Renal cortical epithelial cell (primary cell): ENCODE measurements around the gene PHF5A. TPM values are rescaled to one million over a fixed set of nuclear protein-coding genes. Genes with fewer than 3 reads are reported as not detected.
A peak's percentile ranks its signal among the peaks of the same experiment; 100 is the strongest.
"Not testable (repeated sequence)": the region's sequence is repeated elsewhere in the genome, so short reads cannot be mapped to it uniquely, and the experiment has no call there.

ENCODE experiments used
- DNase-seq: peaks from one replicate; pipeline ENCODE4 v3.0.0-alpha.2; 2011; ENCODE audit warnings: low read depth
- total RNA-seq: library from RNA; depleted of rRNA; stranded (reverse); fragments of >200 nt; gene quantifications from 2 replicates; pipeline ENCODE4 v1.2.3, GENCODE V29; 2014

Gene PHF5A
- total RNA-seq, 1 donor from 2014 or later = 39.6 TPM

DNA sequence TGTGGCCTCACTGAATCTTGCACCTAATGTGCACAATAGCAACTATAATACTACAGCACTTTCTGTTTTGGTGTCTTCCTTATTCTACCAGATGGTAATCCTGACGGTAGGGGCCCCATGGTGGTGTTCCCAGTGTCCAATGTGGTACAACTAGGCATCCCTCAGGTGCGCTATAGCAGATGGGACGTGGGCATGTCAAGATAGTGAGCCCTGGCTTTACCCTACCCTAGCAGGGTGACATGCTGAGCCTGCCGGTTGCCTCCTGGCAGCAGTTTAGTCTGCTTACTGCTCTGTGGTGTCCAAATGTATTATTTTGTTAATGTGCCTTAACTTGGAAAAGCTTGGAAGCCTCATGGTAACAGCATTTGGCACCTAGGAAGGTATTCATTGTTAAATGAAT lies 19.6 kb upstream of the PHF5A start:
- DNase-seq = no peak

DNA sequence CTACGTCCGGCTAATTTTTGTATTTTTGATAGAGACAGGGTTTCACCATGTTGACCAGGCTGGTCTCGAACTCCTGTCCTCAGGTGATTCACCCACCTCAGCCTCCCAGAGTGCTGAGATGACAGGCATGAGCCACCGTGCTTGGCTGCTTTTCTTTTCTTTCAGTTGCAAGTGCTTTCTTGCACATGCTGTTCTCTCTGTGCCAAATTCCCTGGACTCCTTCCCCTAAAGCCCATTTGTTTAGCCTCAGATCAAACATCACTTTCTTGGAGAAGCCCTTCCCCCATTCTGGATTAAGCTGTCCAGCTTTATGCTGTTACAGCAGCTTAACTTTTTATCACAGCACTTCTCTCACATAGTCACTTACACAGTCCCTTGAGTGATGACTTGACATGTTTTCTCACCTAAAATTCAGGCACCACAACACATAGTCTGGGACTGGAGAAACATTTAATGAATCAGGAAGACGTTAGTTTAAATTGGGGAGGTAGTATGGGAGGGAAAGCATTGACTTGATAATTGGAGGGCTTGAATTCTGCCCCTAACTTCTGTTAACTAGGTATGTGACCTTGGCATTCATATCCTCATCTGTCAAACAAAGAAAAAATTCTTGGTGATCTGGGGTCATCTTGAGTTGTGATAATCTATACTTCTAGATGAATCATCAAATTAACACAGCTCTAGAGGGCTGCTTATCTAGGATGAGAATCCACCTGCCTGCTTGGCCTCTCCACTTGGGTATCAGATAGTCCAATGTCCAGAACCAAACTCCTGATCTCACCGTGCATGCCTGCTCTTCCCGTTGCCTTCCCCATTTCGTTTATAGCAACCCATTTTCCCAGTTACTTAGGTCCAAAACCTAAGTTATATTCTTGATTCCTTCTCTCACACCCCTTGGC lies 18.8 kb upstream of the PHF5A start:
- DNase-seq = no peak

DNA sequence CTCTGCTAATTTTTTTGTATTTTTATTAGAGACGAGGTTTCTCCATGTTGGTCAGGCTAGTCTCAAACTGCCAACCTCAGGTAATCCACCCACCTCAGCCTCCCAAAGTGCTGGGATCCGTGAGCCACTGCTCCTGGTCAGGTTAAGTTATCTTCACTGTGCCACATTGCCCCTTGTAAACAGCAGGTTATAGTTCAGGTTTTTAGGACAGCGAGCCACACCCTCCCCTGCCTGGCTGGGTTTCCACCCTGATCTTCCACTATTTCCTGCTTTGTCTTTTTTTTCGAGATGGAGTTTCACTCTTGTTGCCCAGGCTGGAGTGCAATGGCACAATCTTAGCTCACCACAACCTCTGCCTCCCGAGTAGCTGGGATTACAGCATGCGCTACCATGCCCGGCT lies 16.5 kb upstream of the PHF5A start:
- DNase-seq = no peak

DNA sequence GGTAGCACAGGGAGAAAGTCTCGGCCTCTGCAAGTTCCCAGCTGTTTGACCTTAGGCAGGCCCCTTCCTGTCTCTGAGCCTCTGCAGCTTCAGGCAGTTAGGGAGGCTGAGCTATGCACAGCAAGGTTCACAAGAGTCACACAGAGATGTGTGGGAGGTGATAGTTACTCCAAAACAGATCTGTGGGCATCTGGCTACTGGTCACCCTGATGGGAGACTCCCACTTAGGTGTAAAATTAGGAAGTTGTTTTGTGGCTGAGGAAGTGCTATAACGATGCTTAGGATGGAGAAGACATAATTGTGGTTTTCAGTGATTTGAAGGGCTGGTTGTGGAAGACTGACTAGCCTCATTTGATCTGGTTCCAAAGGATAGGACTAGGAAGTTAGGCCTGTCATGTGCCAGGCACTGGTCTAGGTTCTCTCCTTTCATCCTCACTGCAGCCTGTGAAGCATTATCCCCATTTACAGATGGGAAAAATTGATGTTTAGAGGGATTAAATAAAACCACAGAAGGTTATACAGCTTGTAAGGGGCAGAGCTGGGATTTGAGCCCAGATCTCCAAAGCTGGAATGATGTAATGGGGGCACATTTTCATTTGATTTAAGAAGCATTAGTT lies 13.9 kb upstream of the PHF5A start:
- DNase-seq = no peak

DNA sequence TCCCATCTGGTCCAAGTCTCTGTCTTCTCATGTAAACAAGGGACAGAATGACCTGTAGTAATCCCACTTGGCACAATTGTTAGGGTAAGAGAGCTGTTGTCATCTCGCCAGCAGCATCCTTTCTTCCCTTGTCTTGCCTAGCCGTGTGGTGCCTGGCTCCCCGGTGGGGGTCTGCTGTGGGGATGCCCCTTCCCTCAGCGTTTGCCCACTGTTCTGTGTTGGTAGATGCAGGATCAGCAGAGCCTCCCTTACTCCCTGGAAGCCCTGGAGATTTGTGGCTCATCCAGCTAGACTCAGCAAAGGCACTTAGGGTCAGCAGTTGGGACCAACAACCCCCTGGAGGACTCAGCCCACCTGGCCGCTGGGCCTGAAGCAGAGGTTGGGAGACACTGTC lies 13.4 kb upstream of the PHF5A start:
- no peak for DNase-seq

DNA sequence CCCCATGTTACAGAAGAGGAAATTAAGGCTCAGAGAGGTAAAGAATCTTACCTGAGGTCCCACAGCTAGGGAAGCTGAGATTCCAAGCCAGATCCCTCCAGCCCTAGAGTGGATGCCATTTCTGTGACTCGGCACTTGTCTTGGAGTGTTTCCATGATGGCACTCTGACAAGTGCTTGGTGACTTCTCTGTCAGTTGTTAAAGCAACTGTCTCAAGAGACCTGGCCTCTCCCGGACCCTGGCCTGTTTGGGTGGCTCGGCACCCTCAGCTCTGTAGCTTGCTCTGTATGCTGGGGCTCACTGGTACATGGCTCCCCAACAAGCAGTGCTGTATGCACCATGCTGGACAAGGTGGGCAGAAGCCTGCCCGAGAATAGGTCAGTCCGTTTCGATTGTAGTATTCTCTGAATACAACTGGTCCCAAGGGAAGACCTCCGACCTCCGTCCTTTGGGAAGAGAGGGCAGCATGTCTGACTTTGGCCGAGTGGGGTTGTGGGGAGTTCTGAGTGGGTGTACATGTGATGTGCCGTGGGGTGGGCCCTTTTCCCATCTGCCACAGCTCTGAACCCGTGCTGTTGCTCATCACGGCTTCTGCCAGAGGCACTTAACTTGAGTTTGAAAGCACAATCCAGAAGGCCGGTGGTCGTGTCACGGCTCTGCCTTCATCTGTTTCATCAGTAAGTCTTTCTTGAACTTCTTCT lies 12.8 kb upstream of the PHF5A start:
- no peak for DNase-seq

DNA sequence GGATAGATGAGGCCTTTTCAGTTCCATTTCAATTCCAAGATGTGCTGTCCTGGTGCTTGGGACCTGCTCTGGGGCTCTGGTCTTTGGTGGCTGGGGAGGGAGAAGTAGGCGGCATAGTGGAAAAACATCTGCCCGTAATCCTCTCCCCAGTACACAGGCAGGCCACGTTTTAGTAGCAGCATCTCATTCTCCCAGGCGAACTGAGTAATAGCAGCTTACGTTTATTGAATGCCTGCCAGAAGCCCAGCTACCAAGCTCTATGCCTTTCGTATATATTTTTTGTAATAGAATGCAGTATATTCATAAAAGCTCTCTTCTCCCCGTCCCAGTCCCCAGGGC lies 11.9 kb upstream of the PHF5A start:
- DNase-seq = no peak

DNA sequence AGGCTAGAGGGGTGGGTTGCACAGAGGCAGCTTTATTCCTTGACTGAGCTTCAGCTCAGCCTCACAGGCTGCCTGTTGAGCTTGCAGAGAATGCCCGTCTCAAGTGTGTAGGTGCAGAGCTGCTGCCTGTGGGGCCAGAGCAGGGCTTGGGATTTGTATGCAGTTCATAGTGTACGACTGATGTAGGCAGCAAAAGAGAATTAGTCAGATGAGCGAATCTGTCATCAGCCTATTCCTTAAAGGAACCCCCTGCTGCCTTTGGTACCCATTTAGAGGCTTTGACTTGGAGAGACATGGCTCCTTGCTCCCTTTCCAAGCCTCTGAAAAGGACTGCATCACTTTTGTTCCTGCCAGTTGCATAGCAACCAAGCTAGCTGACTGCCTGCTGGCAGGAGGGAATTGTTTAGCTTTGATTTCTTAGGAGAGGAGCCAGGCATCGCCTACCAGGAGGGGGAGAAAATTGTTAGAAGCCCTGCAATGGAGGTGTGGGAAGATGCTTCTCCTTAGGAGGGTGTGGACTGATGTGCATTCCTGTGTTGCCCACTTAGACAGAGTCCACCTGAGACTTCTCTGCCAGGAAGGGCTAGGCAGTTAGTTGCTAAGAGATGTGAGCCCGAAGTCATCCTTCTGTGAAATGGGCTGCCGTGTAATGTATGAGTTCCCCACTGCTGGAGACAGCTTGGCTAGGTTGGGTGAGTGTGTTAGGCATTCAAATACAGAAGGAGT lies 11.3 kb upstream of the PHF5A start:
- DNase-seq = peak; percentile 41

DNA sequence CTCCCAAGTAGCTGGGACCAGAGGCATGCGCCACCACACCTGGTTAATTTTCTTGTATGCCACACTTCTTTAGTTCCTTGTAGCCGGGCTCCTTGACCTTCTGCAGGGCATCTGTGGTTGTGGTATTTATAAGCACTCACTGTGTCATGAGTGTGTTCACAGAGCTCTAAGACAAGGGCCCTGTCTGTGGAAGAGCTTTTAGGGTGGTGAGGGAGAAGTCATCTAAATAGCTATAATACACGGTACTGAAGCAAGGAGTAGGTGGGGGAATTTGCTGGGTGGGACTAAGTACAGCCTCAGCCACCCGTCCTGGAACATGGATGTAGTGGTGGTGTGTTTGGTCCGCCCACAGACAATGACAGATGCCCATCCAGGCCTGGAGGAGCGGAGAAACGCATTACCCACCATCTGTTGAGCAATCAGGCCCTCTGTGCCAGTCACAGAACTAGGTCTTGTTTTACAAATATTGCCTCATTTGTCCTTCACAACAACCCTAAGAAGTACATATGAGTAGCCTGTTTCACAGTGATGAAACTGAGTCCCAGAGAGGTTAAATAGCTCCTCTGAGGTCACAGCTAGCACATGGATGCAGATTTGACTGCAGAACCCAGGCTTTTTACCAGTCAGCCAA lies 10.5 kb upstream of the PHF5A start:
- peak; percentile 84 for DNase-seq

DNA sequence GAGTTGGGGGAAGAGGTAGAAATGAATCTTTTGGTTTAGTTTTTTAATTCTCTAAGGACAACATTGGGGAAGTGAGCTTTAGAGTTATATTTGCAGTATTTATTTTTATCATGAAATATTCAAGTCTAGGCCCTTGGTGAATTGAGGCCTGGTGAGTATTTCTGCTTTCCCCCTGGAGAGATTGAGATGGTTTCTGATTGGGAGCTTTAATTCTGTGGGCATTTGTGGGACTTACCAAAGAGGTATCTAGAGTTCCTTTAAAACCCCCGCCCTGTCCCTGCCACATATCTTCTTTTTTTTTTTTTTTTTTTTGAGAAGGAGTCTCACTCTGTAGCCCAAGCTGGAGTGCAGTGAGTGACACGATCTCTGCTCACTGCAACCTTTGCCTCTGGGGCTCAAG lies 10.0 kb upstream of the PHF5A start:
- no peak for DNase-seq

DNA sequence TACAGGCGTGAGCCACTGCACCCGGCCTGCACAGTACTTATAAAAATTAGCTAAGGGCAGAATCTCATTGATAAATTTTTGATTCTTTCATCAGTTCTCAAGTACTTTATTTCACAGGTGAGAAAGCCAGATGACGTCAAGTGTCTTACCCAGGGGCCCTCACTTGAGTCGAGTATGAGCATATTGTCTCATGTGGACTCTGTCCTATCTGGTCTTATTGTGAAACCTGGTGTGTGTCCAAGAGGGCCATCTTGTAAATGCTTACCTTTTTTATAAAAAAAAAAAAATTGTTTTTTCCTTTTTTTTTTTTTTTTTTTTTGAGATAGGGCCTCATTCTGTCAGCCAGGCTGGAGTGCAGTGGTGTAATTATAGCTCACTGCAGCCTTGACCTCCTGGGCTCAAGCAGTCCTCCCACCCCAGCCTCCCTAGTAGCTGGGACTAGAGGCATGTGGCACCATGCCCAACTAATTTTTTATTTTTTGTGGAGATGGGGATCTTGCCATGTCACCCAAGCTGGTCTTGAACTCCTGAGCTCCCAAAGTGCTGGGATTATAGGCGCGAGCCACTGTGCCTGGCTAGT lies 6.5 kb upstream of the PHF5A start:
- peak; percentile 35 for DNase-seq

DNA sequence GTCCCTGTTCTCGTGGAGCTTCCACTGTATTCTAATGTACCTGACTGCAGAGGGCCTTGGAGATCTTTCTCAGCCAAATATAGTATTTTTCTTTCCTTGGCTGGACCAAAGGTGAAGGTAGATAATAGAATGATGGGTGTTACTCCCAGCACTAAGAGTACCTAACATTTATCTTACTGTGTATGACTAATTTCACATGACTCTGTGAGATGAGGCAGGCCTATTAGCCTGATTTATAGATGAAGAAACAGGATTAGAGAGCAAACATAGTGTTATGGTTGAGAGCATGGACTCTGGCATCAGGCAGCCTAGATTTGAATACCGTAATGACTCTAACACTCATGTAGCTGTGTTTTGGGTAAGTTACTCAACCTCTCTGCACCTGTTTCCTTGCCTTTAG lies 3.1 kb upstream of the PHF5A start:
- DNase-seq = no peak

DNA sequence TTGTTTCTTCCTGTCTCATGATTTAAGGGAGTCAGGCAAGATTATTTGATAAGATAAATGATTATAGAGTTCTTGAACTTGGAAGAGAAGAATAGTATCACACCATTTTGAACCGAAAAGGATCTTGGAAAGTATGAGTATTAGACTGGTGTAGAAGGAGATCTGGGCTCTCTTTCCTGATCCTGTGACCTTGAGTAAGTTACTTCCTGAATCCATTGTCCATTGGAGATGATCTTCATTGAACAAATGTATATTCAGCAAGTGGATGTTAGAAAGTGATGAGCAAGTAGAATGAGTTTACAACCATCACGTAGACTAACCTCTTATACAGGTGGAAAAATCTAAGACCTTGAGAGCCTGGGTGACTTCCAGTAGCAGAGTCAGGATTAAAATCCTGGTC lies 2.4 kb upstream of the PHF5A start:
- no peak for DNase-seq

DNA sequence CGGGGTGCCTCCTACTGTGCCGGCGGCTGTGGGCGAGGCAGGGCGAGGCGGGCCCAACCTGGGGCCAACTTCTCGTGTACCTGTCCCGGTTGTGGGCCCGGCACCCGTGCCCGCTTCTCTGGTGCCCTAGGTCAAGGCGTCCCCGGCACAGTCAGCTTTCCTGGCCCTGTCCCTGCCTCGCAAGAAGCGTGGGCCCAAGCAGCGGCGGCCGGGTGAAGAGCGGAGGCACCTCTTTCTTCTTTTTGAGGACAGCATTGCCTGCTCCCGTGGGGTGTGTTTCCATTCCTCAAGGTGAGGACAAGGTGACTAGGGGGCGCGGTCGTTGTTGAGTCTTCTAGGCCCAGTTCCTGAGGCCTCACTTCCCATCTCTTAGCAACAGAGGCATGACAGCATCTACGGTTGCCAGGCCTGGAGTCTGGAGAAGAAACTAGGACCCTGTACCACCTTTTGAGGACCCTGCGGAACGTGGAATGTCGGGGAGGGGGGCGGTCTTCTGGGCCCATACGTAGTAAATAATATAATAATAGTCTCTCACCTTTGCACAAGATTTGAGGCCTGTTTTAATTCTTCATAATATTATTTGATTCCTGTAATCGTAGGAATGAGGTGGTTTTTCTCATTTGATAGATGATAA lies 843 bp upstream of the PHF5A start:
- DNase-seq = no peak

DNA sequence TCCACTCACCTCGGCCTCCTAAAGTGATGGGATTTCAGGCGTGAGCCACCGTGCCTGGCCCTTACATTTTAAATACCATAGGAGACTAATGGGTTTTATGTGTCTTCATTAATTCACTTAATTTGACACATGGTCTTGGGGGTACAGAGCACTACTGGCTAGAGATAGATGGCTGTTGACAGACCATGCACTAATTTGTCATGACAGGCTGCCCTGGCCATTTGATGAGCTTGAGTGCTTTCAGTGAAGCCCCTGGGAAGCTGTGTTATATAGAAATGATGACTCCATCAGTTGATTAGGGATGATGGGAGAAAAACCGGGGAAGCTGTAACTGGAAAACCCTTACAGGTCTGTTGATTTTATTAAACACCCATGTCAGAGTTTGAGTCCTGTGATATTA lies 6.6 kb downstream of the PHF5A start:
- no peak for DNase-seq

DNA sequence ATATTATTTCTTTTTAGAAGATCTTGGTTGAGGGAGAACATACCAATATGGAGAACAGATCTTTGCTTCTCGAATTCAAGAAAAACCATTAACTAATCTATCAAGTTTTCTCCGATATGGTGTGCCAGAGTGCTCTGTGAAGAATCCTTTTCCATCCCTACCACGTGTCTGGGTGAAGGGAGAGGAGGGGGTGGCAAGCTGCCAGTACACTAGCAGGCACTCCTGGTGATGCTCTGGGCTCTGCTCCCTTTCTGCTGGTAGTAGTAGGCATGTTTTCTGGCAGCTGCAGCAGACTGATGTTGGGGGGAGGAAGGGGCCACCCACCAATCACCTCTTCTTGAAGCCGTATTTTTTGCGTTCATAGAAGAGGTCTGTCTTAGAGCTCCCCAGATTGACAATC lies 8.4 kb downstream of the PHF5A start:
- not testable (repeated sequence) for DNase-seq

DNA sequence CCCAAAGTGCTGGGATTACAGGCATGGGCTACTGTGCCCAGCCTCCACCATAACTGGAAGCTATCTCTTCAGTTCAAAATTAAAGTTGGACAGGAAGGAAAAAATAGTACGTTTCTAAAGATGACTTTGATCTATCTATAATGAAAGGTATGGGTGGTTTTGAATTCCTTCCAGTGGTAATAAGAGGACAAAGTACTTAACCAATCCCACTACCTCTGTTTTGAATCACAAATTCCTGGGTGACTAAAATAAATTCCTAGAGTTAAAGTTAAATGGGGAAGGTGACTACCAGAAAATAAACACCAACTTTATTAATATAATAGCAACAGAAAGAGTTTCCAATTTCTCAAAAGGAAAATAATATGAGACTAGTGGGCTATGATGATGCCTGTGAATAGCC lies 9.1 kb downstream of the PHF5A start:
- DNase-seq = no peak

DNA sequence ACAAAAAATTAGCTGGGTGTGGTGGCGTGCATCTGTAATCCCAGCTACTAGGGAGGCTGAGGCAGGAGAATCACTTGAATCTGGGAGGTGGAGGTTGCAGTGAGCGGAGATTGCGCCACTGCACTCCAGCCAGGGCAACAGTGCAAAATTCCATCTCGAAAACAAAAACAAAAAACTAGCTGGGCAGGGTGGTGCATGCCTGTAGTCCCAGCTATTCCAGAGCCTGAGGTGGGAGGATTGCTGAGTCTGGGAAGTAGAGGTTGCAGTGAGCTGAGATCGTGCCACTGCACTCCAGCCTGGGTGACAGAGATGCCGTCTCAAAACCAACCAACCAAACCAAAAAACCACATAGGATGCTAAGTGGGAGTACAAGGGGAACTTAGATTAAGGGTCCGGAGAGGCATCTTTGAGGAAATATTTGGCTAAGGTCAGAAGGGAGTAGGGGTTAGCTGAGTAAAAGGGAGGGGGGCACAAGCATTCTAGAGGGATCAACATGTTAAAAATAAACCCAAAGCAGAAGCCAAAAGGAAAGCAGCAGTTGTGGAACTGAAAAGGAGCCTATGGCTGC lies 10.2 kb downstream of the PHF5A start:
- no peak for DNase-seq

DNA sequence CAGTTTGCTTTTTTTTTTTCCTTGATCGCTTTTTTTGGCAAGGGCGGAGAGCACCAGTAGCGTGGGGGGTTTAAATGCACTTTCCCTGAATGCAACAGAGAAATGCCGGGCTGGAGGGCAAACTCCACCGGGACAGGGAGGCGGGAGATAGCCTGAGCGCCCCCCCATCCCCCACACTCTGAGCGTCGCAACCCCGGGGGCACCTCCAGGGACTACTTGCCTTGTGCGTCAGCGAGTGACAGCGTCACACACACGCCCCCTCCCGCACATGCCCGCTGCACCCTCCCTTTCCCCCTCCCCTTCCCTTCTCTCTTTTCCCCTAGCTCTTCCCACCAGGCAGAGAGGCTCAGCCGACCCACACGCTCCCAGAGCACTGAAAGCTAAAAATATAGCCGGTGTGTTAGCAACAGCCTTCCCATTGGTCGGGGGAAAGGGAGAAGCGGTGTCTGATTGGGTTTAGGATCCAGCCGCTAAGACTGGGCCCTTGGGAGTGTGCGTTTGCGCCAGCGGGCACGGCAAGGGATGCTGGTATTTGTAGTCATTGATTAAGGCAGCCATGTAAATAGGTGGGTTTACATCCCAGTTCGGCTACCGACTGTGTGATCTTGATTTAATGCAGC lies 20.2 kb downstream of the PHF5A start:
- DNase-seq = peak; percentile 99
